ENCODE data around the gene PDCD10. TPM values are rescaled to one million over a fixed set of nuclear protein-coding genes. Genes with fewer than 3 reads are reported as not detected.

Gene PDCD10
- total RNA-seq, 1 donor from 2014 or later = 101 TPM

DNA sequence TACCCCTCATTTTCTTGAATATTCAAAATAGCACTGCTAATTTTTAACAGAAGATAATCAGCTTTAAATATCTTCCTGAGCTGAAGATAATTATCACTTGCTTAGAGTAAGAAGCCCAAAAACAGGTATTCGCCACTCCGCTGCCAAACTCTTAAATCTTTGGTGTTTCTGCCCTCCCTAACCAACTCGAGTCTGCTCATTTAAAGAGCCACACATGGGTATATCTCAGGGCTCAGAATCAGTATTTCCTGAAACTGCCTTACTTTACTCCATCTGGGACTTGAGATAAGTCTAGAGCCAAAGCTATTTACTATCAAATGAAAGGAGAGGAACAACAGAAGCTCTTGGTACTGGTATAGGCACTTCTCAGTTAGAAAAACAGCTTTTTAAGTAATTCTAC is 10.8 kb downstream of the PDCD10 start:
- Histone ChIP-seq H3K27me3 (ENCODE audit: control insufficient read depth, insufficient read depth, low read length) (no peaks in the 10 kb centered on the region), H3K36me3 (ENCODE audit: control insufficient read depth, insufficient read depth, low read length) (no peaks in the 10 kb centered on the region), H3K4me3 (ENCODE audit: low read depth, low read length) (no peak overlapping the region)
- DNase-seq (ENCODE audit: low read depth) = no peak
- TF ChIP-seq, protein P1, sequence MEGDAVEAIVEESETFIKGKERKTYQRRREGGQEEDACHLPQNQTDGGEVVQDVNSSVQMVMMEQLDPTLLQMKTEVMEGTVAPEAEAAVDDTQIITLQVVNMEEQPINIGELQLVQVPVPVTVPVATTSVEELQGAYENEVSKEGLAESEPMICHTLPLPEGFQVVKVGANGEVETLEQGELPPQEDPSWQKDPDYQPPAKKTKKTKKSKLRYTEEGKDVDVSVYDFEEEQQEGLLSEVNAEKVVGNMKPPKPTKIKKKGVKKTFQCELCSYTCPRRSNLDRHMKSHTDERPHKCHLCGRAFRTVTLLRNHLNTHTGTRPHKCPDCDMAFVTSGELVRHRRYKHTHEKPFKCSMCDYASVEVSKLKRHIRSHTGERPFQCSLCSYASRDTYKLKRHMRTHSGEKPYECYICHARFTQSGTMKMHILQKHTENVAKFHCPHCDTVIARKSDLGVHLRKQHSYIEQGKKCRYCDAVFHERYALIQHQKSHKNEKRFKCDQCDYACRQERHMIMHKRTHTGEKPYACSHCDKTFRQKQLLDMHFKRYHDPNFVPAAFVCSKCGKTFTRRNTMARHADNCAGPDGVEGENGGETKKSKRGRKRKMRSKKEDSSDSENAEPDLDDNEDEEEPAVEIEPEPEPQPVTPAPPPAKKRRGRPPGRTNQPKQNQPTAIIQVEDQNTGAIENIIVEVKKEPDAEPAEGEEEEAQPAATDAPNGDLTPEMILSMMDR (IDR thresholded peaks at IDR 0.05; ENCODE audit: insufficient read depth, low read length, poor library complexity, severe bottlenecking) = no peak

DNA sequence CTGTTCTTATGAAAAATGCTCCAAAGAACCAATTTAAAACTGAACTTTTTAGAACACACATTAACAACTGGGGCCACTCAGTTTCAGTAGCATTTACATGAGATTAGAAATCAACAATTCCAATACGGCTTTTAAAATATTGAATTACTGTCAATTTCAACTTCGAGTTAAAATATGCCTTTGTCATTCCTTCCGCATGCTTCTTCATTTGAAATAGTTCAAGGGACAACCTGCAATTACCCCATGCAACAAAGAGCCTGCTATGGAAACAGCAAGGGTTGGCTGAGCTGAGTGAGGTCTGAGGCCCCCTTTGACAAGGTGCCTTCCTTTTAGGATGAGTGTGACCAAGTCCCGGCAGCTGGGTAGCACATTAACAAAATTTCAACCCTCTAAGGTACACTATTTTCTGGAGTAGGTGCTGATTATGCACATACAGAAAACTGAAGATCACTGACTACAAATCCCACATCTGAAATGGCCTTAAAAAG is 11.6 kb downstream of the PDCD10 start:
- H3K4me3 ChIP-seq (ENCODE audit: low read depth, low read length) = no peak overlapping the region
- TF ChIP-seq, protein P1 (IDR thresholded peaks at IDR 0.05; ENCODE audit: insufficient read depth, low read length, poor library complexity, severe bottlenecking) = no peak
- no peaks in the 10 kb centered on the region for H3K36me3 ChIP-seq (ENCODE audit: control insufficient read depth, insufficient read depth, low read length)
- no peaks in the 10 kb centered on the region for H3K27me3 ChIP-seq (ENCODE audit: control insufficient read depth, insufficient read depth, low read length)
- DNase-seq (ENCODE audit: low read depth) = no peak

DNA sequence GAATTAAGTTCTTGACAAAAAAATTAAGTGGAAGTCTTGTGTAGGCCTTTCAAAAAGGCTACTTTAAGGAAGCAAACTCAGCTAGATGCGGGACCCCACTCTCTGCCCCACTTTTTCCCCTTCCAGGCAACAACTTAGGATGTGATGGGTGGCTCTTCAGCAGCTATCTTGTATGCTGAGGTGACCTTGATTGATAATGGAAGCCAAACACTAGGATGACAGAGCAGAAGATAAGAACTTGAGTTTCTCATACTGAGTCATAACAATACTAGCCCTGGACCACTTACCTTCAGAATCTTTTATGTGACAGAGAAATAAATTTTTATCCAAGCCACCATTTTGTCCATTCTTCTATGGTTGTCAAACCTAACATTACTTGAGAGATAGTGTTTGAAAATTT is 16.1 kb downstream of the PDCD10 start:
- Histone ChIP-seq H3K27me3 (ENCODE audit: control insufficient read depth, insufficient read depth, low read length) (no peaks in the 10 kb centered on the region), H3K36me3 (ENCODE audit: control insufficient read depth, insufficient read depth, low read length) (no peaks in the 10 kb centered on the region), H3K4me3 (ENCODE audit: low read depth, low read length) (no peak overlapping the region)
- DNase-seq (ENCODE audit: low read depth) = no peak
- TF ChIP-seq, protein P1 (IDR thresholded peaks at IDR 0.05; ENCODE audit: insufficient read depth, low read length, poor library complexity, severe bottlenecking) = no peak

DNA sequence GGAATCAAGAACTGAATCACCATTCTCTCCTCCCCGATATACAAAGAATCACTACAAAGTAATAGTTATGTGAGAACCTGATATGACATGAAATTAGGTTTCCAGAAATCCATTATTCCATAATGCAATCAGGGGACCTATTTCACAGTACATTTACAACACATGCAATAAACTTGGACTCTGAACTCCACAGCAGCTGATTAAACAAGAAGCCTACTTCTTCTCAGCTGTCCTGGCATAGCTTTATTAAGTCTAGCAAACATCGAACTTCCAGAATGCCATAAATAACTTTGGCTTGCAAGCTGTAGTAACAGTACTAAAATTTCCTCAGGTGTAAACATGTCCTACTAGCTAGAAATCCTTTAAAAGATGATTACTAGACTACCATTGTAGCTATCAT is 17.8 kb downstream of the PDCD10 start:
- H3K27me3 ChIP-seq (ENCODE audit: control insufficient read depth, insufficient read depth, low read length) = no peaks in the 10 kb centered on the region
- H3K4me3 ChIP-seq (ENCODE audit: low read depth, low read length) = no peak overlapping the region
- TF ChIP-seq, protein P1 (IDR thresholded peaks at IDR 0.05; ENCODE audit: insufficient read depth, low read length, poor library complexity, severe bottlenecking) = no peak
- no peak for DNase-seq (ENCODE audit: low read depth)
- no peaks in the 10 kb centered on the region for H3K36me3 ChIP-seq (ENCODE audit: control insufficient read depth, insufficient read depth, low read length)

DNA sequence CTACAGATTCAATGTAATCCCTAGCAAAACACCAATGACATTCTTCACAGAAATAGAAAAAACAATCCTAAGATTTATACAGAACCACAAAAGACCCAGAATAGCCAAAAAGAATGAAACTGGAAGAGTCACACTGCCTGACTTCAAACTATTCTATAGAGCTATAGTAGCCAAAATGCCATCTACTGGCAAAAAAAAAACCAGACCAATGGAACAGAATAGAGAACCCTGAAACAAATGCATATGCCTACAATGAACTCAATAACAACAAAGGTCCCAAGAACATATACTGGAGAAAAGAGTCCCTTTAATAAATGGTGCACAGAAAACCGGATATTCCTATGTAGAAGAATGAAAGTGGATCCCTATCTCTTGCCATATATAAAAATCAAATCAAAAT is 19.8 kb downstream of the PDCD10 start:
- Histone ChIP-seq H3K27me3 (ENCODE audit: control insufficient read depth, insufficient read depth, low read length) (no peaks in the 10 kb centered on the region), H3K36me3 (ENCODE audit: control insufficient read depth, insufficient read depth, low read length) (no peaks in the 10 kb centered on the region), H3K4me3 (ENCODE audit: low read depth, low read length) (no peak overlapping the region)
- no peak for DNase-seq (ENCODE audit: low read depth)
- TF ChIP-seq, protein P1 (IDR thresholded peaks at IDR 0.05; ENCODE audit: insufficient read depth, low read length, poor library complexity, severe bottlenecking) = no peak

DNA sequence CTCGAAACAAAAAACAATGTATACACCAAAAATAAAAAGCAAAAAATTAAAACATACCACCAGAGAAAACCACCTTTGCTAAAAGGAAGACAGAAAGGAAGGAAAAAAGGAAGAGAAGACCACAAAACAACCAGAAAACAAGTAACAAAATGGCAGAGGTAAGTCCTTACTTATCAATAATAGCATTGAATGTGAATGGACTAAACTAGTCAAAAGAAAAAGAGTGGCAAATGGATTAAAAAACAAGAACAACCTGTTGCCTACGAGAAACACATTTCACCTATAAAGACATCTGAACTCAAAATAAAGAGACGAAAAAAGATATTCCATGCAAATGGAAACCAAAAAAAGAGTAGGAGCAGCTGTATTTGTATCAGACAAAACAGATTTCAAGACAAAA is 22.2 kb downstream of the PDCD10 start:
- Histone ChIP-seq H3K4me3 (ENCODE audit: low read depth, low read length) (no peak overlapping the region), H3K36me3 (ENCODE audit: control insufficient read depth, insufficient read depth, low read length) (peaks cover 1% of the 10 kb centered on the region), H3K27me3 (ENCODE audit: control insufficient read depth, insufficient read depth, low read length) (no peaks in the 10 kb centered on the region)
- TF ChIP-seq, protein P1 (IDR thresholded peaks at IDR 0.05; ENCODE audit: insufficient read depth, low read length, poor library complexity, severe bottlenecking) = no peak
- DNase-seq (ENCODE audit: low read depth) = no peak
